Measurements from ENCODE around the gene SF3A1. TPM values are rescaled to one million over a fixed set of nuclear protein-coding genes. Genes with fewer than 3 reads are reported as not detected.

Gene SF3A1
- total RNA-seq, 2 donors from 2014 or later, result 191 to 195 TPM

DNA sequence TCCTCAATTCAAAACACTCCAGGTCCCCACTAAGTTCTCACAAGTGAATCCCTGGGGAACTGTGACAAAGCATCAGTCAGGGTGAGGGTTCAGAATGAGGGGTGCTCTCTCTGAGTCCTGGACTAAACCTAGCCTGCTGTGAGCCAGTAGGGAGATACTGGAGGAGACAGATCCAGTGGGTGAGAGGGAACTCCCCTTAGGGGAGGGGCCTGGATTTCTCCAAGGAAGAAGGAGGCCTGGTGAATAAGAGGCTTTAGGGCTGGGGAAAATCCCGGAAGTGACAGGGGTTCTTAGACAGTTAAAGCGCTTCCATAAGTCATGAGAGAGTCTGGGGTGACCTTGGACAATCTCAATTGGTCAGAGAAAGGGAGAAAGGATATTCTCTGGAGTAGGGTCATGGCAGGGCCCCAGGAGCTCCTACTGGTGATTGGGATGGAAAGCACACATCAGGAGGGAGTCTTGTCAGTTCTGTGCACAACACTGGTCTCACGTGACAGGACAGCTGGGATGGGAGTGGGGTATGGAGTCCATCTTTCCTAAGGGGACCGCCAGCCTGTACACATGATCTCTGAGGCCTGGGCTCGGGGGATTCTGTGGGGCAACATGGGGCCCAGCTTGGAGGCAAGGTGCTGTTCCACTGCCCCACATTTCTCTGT, 31.5 kb downstream of the SF3A1 start:
- Mint-ChIP-seq H3K4me3 (peak overlapping the region; percentile 66), H3K27ac (peak overlapping the region; percentile 52), H3K36me3 (ENCODE audit: low read depth) (peaks cover 3% of the 10 kb centered on the region), H3K9me3 (no peaks in the 10 kb centered on the region), H3K27me3 (ENCODE audit: insufficient read depth) (no peaks in the 10 kb centered on the region), H3K4me1 (peaks cover 26% of the 10 kb centered on the region)
- Histone ChIP-seq H3K4me1 (ENCODE audit: control insufficient read depth, insufficient read depth, low read length) (peaks cover 7% of the 10 kb centered on the region), H3K9me3 (ENCODE audit: control insufficient read depth, low read length) (no peaks in the 10 kb centered on the region), H3K9ac (ENCODE audit: extremely low read depth, low read length, poor library complexity, severe bottlenecking) (no peak overlapping the region), H3K36me3 (ENCODE audit: control insufficient read depth, insufficient read depth, low read length) (peaks cover 3% of the 10 kb centered on the region), H3K4me3 (ENCODE audit: low read length) (peak overlapping the region; percentile 81), H3K27ac (ENCODE audit: low read depth, low read length) (no peak overlapping the region), H3K27me3 (ENCODE audit: control insufficient read depth, insufficient read depth, low read length, poor library complexity, severe bottlenecking) (no peaks in the 10 kb centered on the region)
- no peak for TF ChIP-seq CTCF (conservative IDR thresholded peaks at IDR 0.05)
- 75 to 84% methylated on average over 5 of the region's 5 CpGs for WGBS, 2 experiments (ENCODE audit: insufficient coverage in 1 of 2, insufficient read length in 1 of 2)
- peak; percentile 61 for DNase-seq

- Histone ChIP-seq H3K4me3 (ENCODE audit: low read length) (no peak overlapping the region), H3K9me3 (ENCODE audit: control insufficient read depth, low read length) (no peaks in the 10 kb centered on the region), H3K9ac (ENCODE audit: extremely low read depth, low read length, poor library complexity, severe bottlenecking) (no peak overlapping the region), H3K36me3 (ENCODE audit: control insufficient read depth, insufficient read depth, low read length) (peaks cover 3% of the 10 kb centered on the region), H3K27me3 (ENCODE audit: control insufficient read depth, insufficient read depth, low read length, poor library complexity, severe bottlenecking) (no peaks in the 10 kb centered on the region), H3K27ac (ENCODE audit: low read depth, low read length) (no peak overlapping the region), H3K4me1 (ENCODE audit: control insufficient read depth, insufficient read depth, low read length) (peaks cover 7% of the 10 kb centered on the region)
- Mint-ChIP-seq H3K4me3 (no peak overlapping the region), H3K27ac (no peak overlapping the region), H3K4me1 (peaks cover 26% of the 10 kb centered on the region), H3K9me3 (no peaks in the 10 kb centered on the region), H3K36me3 (ENCODE audit: low read depth) (peaks cover 3% of the 10 kb centered on the region), H3K27me3 (ENCODE audit: insufficient read depth) (no peaks in the 10 kb centered on the region)
- no peak for DNase-seq
- no peak for TF ChIP-seq CTCF (conservative IDR thresholded peaks at IDR 0.05)
- WGBS, 2 experiments (ENCODE audit: insufficient coverage in 1 of 2, insufficient read length in 1 of 2), result 92 to 97% methylated on average over 5 to 8 of the region's 8 CpGs
These were observed 32.5 kb downstream of the SF3A1 start for GRCh38 chr22:30324014-30324730.

GRCh38 chr22:30323246-30323645, 33.4 kb downstream of the SF3A1 start:
- DNase-seq, result no peak
- H3K4me1 Mint-ChIP-seq, result peaks cover 29% of the 10 kb centered on the region
- H3K27me3 ChIP-seq (ENCODE audit: control insufficient read depth, insufficient read depth, low read length, poor library complexity, severe bottlenecking), result no peaks in the 10 kb centered on the region
- 90 to 94% methylated on average over 3 of the region's 3 CpGs for WGBS, 2 experiments (ENCODE audit: insufficient coverage in 1 of 2, insufficient read length in 1 of 2)
- H3K27ac ChIP-seq (ENCODE audit: low read depth, low read length), result no peak overlapping the region
- peaks cover 7% of the 10 kb centered on the region for H3K4me1 ChIP-seq (ENCODE audit: control insufficient read depth, insufficient read depth, low read length)
- no peaks in the 10 kb centered on the region for H3K9me3 Mint-ChIP-seq
- no peak overlapping the region for H3K9ac ChIP-seq (ENCODE audit: extremely low read depth, low read length, poor library complexity, severe bottlenecking)
- H3K9me3 ChIP-seq (ENCODE audit: control insufficient read depth, low read length), result no peaks in the 10 kb centered on the region
- H3K4me3 ChIP-seq (ENCODE audit: low read length), result no peak overlapping the region
- H3K36me3 ChIP-seq (ENCODE audit: control insufficient read depth, insufficient read depth, low read length), result peaks cover 3% of the 10 kb centered on the region
- H3K27me3 Mint-ChIP-seq (ENCODE audit: insufficient read depth), result no peaks in the 10 kb centered on the region
- TF ChIP-seq CTCF (conservative IDR thresholded peaks at IDR 0.05), result no peak
- H3K4me3 Mint-ChIP-seq, result no peak overlapping the region
- H3K27ac Mint-ChIP-seq, result no peak overlapping the region
- H3K36me3 Mint-ChIP-seq (ENCODE audit: low read depth), result peaks cover 3% of the 10 kb centered on the region
